A673 (cell line): Measurements from ENCODE around the gene PLAC1. TPM values are rescaled to one million over a fixed set of nuclear protein-coding genes. Genes with fewer than 3 reads are reported as not detected.

Experiments used
- BruUV-seq: library from RNA; stranded (reverse); fragments of 400-500 nt; replicated peaks from 2 replicates; lab custom pipeline; 2021; lab: Mats Ljungman, UMichigan
- CTCF ChIA-PET: fragments of 300-600 bp; sonication (Branson Sonifier 250); formaldehyde crosslinking; loops from one replicate; lab custom pipeline; 2022; ENCODE audit warnings: antibody characterized with exemption; lab: Charles Lee
- POLR2A ChIA-PET: fragments of 300-600 bp; sonication (Branson Sonifier 250); formaldehyde crosslinking; loops from one replicate; lab custom pipeline; 2022; ENCODE audit warnings: antibody characterized with exemption; ENCODE audit not compliant: low non-redundant PET; lab: Charles Lee
- DNase-seq: peaks from one replicate; pipeline ENCODE4 v3.0.0-alpha.2; 2015; ENCODE audit warnings: low spot score
- H3K27ac ChIP-seq: fragments of 200-600 bp; sonication (generic); 2 replicates; pipeline ENCODE4 v1.5.1; 2016; ENCODE audit warnings: mixed run types, low read depth, mild to moderate bottlenecking, mixed read lengths, antibody characterized with exemption, low read length; ENCODE audit not compliant: poor library complexity, severe bottlenecking
- H3K27me3 ChIP-seq: fragments of 200-600 bp; sonication (generic); replicated peaks from 2 replicates; pipeline ENCODE4 v1.6.1; 2017; ENCODE audit warnings: mixed run types, low read depth, mild to moderate bottlenecking, mixed read lengths, antibody characterized with exemption, low read length; ENCODE audit not compliant: insufficient read depth, poor library complexity
- H3K36me3 ChIP-seq: fragments of 200-600 bp; sonication (generic); 2 replicates; pipeline ENCODE4 v1.6.1; 2016; ENCODE audit warnings: mixed run types, mild to moderate bottlenecking, mixed read lengths, antibody characterized with exemption, low read length; ENCODE audit not compliant: insufficient read depth, poor library complexity, severe bottlenecking
- H3K4me1 ChIP-seq: fragments of 200-600 bp; sonication (generic); 2 replicates; pipeline ENCODE4 v1.6.1; 2017; ENCODE audit warnings: mixed run types, mild to moderate bottlenecking, mixed read lengths, antibody characterized with exemption, low read length; ENCODE audit not compliant: insufficient read depth, poor library complexity, severe bottlenecking
- H3K4me3 ChIP-seq: fragments of 200-600 bp; sonication (generic); 2 replicates; pipeline ENCODE4 v1.5.1; 2016; ENCODE audit warnings: low read depth, mixed run types, mild to moderate bottlenecking, mixed read lengths, low read length; ENCODE audit not compliant: poor library complexity, severe bottlenecking
- H3K9me3 ChIP-seq: fragments of 200-600 bp; sonication (generic); 2 replicates; pipeline ENCODE4 v1.6.1; 2016; ENCODE audit warnings: mixed run types, low read depth, mild to moderate bottlenecking, mixed read lengths, antibody characterized with exemption, low read length; ENCODE audit not compliant: poor library complexity, severe bottlenecking
- EZH2 ChIP-seq: fragments of 200-600 bp; sonication (generic); IDR thresholded peaks from 2 replicates; pipeline ENCODE4 v1.6.1; 2017; ENCODE audit warnings: borderline replicate concordance, low read depth, mild to moderate bottlenecking, mixed read lengths, antibody characterized with exemption, low read length; ENCODE audit not compliant: poor library complexity, severe bottlenecking
- intact Hi-C: fragments of 100-400 bp; cut with micrococcal nuclease; formaldehyde crosslinking; loops from one replicate; pipeline ENCODE4 v1.10.0; 2022; ENCODE audit not compliant: unreplicated experiment
- total RNA-seq: library from RNA; stranded (reverse); gene quantifications from 2 replicates; pipeline ENCODE4 v1.2.3, GENCODE V29; 2021
- TF ChIP-seq, protein P1 (sequence below): fragments of 300-800, 200-600 bp; sonication (generic); conservative IDR thresholded peaks from 2 replicates; pipeline ENCODE4 v1.5.1; 2017; ENCODE audit warnings: low read depth, mild to moderate bottlenecking, antibody characterized with exemption, low read length, moderate library complexity, mixed read lengths

The PLAC1 gene
- total RNA-seq, 1 experiment from 2014 or later: 0.43 TPM

DNA sequence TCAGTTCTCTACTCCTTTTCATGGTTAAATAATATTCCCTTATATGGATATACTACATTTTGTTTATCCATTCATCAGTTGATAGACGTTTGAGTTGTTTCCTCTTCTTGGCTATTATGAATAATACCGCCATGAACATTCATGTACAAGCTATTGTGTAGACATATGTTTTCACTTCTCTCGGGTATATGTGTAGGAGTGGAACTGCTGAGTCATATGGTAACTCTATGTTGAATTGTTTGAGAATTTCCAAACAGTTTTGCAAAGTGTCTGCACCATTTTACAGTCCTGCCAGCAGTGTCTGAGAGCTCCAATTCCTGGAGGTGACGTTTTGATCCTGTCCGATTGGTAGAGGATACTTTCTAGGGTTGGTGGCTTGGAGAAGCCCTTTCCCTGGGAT is 23.6 kb downstream of the PLAC1 start:
- Histone ChIP-seq H3K27ac (no peak overlapping the region), H3K27me3 (no peaks in the 10 kb centered on the region), H3K4me3 (no peak overlapping the region), H3K4me1 (no peaks in the 10 kb centered on the region), H3K36me3 (no peaks in the 10 kb centered on the region), H3K9me3 (no peaks in the 10 kb centered on the region)
- TF ChIP-seq, protein P1, sequence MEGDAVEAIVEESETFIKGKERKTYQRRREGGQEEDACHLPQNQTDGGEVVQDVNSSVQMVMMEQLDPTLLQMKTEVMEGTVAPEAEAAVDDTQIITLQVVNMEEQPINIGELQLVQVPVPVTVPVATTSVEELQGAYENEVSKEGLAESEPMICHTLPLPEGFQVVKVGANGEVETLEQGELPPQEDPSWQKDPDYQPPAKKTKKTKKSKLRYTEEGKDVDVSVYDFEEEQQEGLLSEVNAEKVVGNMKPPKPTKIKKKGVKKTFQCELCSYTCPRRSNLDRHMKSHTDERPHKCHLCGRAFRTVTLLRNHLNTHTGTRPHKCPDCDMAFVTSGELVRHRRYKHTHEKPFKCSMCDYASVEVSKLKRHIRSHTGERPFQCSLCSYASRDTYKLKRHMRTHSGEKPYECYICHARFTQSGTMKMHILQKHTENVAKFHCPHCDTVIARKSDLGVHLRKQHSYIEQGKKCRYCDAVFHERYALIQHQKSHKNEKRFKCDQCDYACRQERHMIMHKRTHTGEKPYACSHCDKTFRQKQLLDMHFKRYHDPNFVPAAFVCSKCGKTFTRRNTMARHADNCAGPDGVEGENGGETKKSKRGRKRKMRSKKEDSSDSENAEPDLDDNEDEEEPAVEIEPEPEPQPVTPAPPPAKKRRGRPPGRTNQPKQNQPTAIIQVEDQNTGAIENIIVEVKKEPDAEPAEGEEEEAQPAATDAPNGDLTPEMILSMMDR: no peak
- TF ChIP-seq EZH2: no peak
- no TSS peak for BruUV-seq
- CTCF ChIA-PET: no interaction called here
- intact Hi-C loops: no loop called here
- DNase-seq: peak; percentile 15
- POLR2A ChIA-PET: no interaction called here

DNA sequence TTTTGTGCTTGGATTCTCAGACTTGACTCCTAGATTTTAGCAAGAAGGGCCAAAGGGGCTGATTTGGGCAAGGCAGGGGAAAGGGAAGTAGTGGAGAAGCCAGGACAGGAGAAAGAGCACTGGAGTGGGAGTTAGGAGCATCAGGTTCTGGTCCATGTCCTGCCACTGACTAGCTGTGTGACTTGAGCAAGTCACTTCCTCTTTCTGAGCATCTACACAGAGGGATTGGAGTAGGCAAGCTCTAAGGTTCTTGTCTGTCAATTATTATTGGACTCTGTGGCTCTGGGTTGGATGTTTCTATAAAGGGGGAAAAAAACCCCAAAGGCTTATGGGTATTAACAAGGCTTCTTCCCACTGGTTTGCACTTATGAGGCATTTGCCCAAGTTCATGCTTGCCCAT is 24.4 kb downstream of the PLAC1 start:
- TF ChIP-seq EZH2: no peak
- TF ChIP-seq, protein P1: no peak
- no TSS peak for BruUV-seq
- Histone ChIP-seq H3K27me3 (no peaks in the 10 kb centered on the region), H3K27ac (no peak overlapping the region), H3K9me3 (no peaks in the 10 kb centered on the region), H3K36me3 (no peaks in the 10 kb centered on the region), H3K4me3 (no peak overlapping the region), H3K4me1 (no peaks in the 10 kb centered on the region)
- ChIA-PET POLR2A (no interaction called here), CTCF (no interaction called here)
- no peak for DNase-seq
- intact Hi-C loops: no loop called here

GRCh38 chrX:134633394-134633793 is 24.9 kb downstream of the PLAC1 start:
- H3K36me3 ChIP-seq: no peaks in the 10 kb centered on the region
- TF ChIP-seq, protein P1: no peak
- no peak for TF ChIP-seq EZH2
- ChIA-PET POLR2A (no interaction called here), CTCF (no interaction called here)
- H3K4me3 ChIP-seq: no peak overlapping the region
- H3K9me3 ChIP-seq: no peaks in the 10 kb centered on the region
- H3K27ac ChIP-seq: no peak overlapping the region
- no TSS peak for BruUV-seq
- no peak for DNase-seq
- H3K4me1 ChIP-seq: no peaks in the 10 kb centered on the region
- intact Hi-C loops: no loop called here
- H3K27me3 ChIP-seq: no peaks in the 10 kb centered on the region
